ENCODE measurements around the gene FETUB. TPM values are rescaled to one million over a fixed set of nuclear protein-coding genes. Genes with fewer than 3 reads are reported as not detected.
"Not testable (repeated sequence)": the region's sequence is repeated elsewhere in the genome, so short reads cannot be mapped to it uniquely, and the experiment has no call there.

Gene FETUB
- total RNA-seq, 2 experiments from 2014 or later = not detected

DNA sequence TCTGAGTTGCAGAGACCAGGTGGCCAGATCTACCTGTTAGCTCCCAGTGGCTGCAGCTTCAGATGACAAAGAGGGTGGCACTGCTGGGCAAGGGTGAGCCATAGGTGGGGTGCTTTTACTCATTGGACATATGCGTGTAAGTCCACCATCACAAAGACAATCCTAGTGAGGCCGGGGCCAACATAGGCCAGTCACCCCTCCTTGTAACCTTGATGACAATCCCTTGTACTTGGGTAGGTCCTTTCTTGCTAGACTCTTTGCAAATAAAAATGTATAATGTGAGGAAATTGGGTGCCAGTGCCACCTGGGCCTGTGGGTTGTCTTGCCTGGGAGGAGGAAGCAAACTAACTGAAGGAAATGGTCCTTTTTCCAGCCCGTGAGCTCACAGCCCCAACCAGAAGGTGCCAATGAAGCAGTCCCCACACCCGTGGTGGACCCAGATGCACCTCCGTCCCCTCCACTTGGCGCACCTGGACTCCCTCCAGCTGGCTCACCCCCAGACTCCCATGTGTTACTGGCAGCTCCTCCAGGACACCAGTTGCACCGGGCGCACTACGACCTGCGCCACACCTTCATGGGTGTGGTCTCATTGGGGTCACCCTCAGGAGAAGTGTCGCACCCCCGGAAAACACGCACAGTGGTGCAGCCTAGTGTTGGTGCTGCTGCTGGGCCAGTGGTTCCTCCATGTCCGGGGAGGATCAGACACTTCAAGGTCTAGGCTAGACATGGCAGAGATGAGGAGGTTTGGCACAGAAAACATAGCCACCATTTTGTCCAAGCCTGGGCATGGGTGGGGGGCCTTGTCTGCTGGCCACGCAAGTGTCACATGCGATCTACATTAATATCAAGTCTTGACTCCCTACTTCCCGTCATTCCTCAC lies 19.7 kb upstream of the FETUB start:
- Mint-ChIP-seq H3K4me3 (no peak overlapping the region), H3K27me3 (peaks cover 24% of the 10 kb centered on the region), H3K36me3 (no peaks in the 10 kb centered on the region), H3K27ac (no peak overlapping the region), H3K9me3 (no peaks in the 10 kb centered on the region), H3K4me1 (peaks cover 13% of the 10 kb centered on the region)
- no peak for DNase-seq

DNA sequence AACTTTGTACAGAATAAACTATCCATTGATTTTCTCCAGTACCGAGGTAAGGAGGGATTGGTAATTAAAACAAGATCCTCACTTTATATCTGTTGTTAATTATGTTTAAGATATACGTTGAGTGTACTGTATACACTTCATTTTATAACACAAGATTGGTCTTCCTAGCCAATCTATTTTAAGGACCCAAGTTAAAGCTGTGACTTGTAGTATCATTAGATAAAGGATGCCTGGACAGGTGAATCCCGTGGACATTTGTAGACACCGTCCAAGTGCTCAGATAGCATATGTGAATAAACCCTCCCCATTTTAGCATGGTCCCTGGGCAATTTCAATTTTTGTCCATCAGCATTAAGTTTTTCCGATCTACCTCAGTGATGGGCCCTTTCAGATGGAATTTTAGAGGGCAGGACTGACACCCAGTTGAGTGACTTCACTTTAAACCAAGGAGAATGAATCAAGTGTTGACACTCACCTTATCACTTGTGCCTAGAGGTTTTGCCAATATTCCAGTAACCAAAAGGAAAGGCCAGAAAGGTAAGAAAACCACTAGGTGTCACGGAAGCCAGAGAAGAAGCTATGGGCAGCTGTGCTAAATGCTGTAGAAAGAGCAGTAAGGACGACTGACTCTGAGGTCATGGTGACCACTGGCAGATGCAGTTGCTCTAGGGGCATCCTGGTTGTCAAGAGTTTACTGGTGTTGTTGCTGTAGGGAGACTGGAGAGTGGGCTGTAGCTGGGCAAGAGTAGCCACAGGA lies 18.1 kb upstream of the FETUB start:
- no peaks in the 10 kb centered on the region for H3K36me3 Mint-ChIP-seq
- DNase-seq = no peak
- peaks cover 5% of the 10 kb centered on the region for H3K4me1 Mint-ChIP-seq
- H3K27me3 Mint-ChIP-seq = peaks cover 24% of the 10 kb centered on the region
- no peaks in the 10 kb centered on the region for H3K9me3 Mint-ChIP-seq
- H3K4me3 Mint-ChIP-seq = no peak overlapping the region
- H3K27ac Mint-ChIP-seq = no peak overlapping the region

DNA sequence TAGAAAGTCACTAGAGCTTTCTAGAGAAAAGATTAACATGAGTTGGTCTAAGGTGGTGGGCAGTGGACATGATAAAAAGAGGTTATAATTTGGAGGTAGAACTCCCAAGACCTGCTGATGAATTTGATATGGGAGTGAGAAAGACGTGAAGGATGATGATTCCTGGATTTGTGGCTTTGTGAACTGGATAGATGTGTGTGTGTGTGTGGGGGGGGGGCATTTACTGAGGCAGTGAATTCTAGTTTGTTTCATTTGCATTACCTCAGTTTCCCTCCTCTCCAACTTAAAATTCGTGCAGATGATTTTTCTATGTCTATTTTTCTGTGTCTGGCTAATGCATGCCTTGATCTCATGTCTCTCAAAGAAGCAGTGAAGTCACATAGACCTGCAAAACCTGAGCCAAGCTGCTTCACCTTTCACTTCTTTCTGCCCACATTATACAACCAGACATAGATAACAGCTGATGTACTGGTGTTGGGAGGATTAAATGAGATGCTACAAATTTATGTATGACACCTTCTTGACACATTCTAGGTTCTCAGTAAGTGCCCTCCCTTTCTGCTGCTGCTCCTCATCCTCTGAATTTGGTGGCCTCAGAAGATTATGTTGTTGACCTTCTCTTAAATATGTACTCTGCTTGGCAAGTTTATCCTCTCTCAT lies 17.4 kb upstream of the FETUB start:
- Mint-ChIP-seq H3K4me1 (no peaks in the 10 kb centered on the region), H3K27me3 (peaks cover 16% of the 10 kb centered on the region), H3K9me3 (no peaks in the 10 kb centered on the region), H3K27ac (no peak overlapping the region), H3K4me3 (no peak overlapping the region), H3K36me3 (no peaks in the 10 kb centered on the region)
- no peak for DNase-seq

DNA sequence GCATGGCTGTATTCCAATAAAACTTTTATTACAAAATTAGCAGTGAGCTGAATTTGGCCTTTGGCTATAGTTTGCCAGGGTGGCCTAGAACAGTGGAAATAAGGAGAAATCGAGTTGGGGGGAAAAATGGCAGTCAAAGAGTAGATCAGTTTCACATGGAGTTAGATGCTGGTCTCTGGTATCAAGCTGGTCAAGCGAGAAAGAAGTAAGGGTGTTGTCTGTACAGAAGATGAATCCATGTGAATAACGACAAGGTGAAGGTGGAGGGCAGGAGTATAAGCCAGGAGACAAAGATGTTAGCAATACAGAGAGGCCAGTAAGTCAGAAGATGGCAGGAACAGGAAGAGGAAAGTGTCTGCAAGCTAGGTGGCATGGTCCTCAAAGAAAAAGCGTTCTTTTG lies 15.6 kb upstream of the FETUB start:
- DNase-seq = no peak
- Mint-ChIP-seq H3K4me3 (no peak overlapping the region), H3K27me3 (peaks cover 5% of the 10 kb centered on the region), H3K27ac (no peak overlapping the region), H3K4me1 (no peaks in the 10 kb centered on the region), H3K9me3 (no peaks in the 10 kb centered on the region), H3K36me3 (no peaks in the 10 kb centered on the region)

DNA sequence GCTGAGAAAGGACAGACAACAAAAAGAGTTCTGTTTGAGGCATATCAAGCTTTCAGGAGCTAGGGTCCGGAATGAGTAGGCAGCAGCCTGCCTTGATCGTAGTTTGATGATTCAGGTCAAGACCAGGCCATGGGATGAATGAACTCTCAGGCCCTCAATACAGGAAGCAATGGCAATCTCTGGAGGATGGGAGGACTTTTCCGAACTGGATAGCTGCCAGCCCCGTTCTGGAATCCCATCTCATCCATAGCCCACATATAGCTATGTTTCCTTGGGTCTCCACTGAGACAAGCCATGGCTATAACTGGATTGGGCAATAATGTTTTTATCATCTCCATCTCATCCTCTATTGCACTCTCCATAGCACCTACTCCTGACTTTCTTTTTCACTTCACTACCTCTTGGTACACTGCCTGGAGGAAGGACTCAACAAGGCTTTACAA lies 14.6 kb upstream of the FETUB start:
- Mint-ChIP-seq H3K9me3 (no peaks in the 10 kb centered on the region), H3K4me3 (no peak overlapping the region), H3K27me3 (peaks cover 9% of the 10 kb centered on the region), H3K36me3 (no peaks in the 10 kb centered on the region), H3K4me1 (no peaks in the 10 kb centered on the region), H3K27ac (no peak overlapping the region)
- DNase-seq = no peak

DNA sequence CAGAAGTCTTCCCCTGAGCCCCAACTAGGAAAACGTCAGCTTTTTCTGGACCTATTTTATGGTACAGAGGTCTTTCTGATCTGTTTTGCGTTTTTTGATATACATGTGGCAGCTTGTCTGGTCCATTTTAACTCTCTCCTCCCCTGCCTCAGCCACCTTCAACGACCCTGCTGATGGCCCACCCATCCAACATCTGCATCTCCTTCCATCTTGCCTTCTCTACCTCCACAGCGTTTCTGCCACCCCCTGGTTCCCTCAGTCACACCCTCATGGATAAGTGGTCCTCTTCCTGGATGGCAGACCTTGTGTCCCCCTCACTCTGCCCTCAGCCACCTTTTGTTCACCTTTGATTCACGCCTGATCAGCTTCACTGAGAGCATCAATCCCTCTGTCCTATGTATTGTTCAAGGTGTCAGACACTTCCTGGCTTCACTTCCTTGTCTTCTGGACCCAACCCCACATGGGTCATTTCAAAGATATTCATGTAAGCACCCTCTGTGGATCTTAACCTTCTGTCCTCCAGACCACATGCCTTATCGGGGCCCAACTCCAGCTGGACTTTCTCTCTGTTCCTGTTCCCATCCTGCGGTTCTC lies 13.8 kb upstream of the FETUB start:
- Mint-ChIP-seq H3K36me3 (no peaks in the 10 kb centered on the region), H3K27me3 (peaks cover 15% of the 10 kb centered on the region), H3K4me1 (no peaks in the 10 kb centered on the region), H3K4me3 (no peak overlapping the region), H3K27ac (no peak overlapping the region), H3K9me3 (no peaks in the 10 kb centered on the region)
- no peak for DNase-seq

DNA sequence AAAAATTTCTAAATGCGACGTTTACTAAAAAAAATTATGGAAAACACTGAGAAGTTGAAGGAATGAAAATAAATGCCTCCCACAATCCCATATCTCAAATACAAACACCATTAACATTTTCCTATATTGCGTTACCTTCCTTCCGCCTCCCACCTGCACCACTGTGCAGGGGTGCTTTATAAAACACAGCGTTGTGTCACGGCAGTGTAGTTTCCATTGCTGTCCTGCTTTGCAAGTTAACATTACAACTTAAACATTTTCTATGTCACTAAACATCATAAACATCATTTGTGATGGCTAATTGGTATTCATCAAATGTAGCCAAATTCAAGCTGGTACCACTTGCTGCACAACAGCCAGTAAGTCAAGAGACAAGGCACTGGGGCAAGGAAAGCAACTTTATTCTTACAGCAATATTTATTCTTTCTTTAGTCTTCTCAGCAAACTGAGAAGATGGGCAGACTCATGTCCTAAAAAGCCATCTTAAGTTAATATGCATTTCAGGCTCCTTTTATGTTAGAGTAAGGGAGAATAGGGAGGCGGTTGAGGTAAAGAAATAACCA lies 12.3 kb upstream of the FETUB start:
- Mint-ChIP-seq H3K4me1 (no peaks in the 10 kb centered on the region), H3K9me3 (no peaks in the 10 kb centered on the region), H3K4me3 (no peak overlapping the region), H3K27me3 (peaks cover 10% of the 10 kb centered on the region), H3K27ac (no peak overlapping the region), H3K36me3 (no peaks in the 10 kb centered on the region)
- no peak for DNase-seq

DNA sequence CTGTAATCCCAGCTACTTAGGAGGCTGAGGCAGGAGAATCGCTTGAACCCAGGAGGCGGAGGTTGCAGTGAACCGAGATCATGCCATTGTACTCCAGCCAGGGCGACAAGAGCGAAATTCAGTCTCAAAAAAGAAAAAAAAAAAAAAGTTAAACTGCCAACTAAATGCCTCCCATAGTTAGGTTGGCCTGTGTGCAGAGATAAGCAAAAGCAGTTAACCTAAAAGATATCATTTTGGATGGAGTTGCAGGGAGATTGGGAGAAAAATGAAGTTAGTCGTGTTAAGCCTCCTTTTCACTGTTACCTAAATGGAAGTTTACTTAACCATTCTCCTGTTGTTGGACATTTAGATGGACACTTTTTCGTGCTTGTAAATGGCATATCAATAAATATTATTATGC lies 11.4 kb upstream of the FETUB start:
- no peak overlapping the region for H3K4me3 Mint-ChIP-seq
- H3K9me3 Mint-ChIP-seq = no peaks in the 10 kb centered on the region
- H3K27me3 Mint-ChIP-seq = peaks cover 10% of the 10 kb centered on the region
- DNase-seq = no peak
- H3K36me3 Mint-ChIP-seq = no peaks in the 10 kb centered on the region
- H3K27ac Mint-ChIP-seq = no peak overlapping the region
- H3K4me1 Mint-ChIP-seq = no peaks in the 10 kb centered on the region

DNA sequence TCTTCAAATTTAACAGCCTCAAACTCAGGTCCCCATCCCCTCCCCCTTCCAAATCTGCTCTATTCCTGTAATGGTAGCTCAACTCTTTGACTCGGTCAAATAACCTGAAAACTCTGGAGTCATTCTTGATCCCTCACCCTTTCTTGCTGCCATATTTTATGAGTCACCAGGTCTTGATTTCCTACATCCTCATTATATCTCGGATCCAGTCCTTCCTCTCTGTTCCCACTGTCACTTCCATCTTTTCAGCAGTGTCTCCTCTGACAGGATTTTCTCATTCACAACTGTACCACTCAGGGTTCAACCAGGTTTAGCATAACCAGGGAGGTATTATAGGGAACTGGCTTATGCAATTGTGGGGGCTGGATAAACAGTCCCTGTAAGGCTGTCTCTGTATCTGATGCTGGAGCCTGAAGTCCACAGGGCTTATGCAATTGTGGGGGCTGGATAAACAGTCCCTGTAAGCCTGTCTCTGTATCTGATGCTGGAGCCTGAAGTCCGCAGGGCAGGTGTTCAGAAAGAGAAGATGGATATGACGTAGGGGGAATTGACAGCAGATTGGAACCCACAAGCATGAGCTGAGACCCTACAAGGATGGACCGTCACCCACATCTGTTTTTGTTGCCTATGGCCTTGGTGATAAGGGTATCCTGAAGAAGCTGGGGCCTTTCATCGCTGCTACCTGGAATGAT lies 9.1 kb upstream of the FETUB start:
- Mint-ChIP-seq H3K4me3 (no peak overlapping the region), H3K36me3 (no peaks in the 10 kb centered on the region), H3K27me3 (peaks cover 10% of the 10 kb centered on the region), H3K9me3 (no peaks in the 10 kb centered on the region), H3K4me1 (no peaks in the 10 kb centered on the region), H3K27ac (no peak overlapping the region)
- DNase-seq = no peak

DNA sequence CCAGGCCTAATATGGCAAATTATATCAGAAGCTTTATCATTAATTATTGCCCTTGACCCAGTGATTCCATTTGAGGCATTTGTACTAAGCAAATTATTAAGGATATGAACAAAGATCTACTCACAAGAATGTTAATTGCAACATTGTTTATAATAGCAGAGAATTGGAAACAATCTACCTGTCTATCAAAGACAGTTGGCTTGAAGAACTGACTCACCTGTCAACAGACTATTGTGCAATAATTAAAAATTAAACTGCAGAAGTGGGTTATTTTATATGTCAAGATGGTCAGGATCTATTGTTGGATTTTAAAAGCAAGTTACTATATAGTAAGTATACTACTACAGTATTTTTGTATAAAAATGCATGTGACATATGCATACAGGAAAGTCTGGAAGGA lies 6.7 kb upstream of the FETUB start:
- H3K36me3 Mint-ChIP-seq = no peaks in the 10 kb centered on the region
- H3K4me1 Mint-ChIP-seq = no peaks in the 10 kb centered on the region
- no peak overlapping the region for H3K4me3 Mint-ChIP-seq
- H3K27me3 Mint-ChIP-seq = peaks cover 10% of the 10 kb centered on the region
- H3K9me3 Mint-ChIP-seq = no peaks in the 10 kb centered on the region
- no peak for DNase-seq
- H3K27ac Mint-ChIP-seq = no peak overlapping the region

DNA sequence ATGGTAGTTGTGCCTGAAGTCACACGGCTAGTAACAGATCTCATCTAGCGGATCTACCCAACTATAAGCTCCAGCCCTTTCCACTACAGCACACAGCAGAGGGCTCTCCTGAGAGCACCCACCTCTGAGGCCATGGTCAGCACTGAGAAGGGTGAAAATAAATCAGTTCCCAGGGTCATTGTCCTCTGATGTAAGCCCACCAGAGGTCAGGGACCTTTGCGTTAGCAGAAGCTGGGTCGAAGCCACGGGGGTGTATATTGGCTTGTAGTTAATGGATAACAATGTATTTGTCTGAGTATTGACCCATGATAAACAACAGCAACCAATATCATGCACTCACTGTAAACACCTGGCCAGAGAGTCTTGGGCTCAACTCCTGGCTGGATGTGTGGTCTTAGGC lies 6.0 kb upstream of the FETUB start:
- peaks cover 10% of the 10 kb centered on the region for H3K27me3 Mint-ChIP-seq
- not testable (repeated sequence) for H3K4me3 Mint-ChIP-seq, DNase-seq, H3K36me3 Mint-ChIP-seq, H3K9me3 Mint-ChIP-seq, H3K27ac Mint-ChIP-seq, H3K4me1 Mint-ChIP-seq

DNA sequence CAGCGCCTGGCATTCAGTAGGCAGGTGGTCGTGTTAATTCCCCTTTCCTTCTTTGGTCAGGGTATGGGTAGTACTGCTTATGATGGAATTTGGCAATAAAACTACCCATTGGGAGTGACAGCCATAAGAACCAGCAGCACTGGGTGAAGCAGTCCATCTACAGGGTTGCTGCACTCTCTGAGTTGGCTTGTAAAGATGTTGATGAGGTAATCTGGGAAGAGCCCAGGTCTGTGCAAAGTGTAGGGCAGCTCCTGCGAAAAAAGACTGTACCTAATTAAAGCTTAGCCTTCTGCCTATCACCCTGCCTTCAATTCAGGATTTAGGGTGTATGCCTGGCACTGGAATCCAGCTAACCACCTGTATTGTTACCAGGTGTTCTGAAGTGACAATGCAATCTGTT lies 4.7 kb upstream of the FETUB start:
- Mint-ChIP-seq H3K36me3 (no peaks in the 10 kb centered on the region), H3K27ac (no peak overlapping the region), H3K27me3 (peaks cover 6% of the 10 kb centered on the region), H3K9me3 (no peaks in the 10 kb centered on the region), H3K4me3 (no peak overlapping the region), H3K4me1 (no peaks in the 10 kb centered on the region)
- no peak for DNase-seq

DNA sequence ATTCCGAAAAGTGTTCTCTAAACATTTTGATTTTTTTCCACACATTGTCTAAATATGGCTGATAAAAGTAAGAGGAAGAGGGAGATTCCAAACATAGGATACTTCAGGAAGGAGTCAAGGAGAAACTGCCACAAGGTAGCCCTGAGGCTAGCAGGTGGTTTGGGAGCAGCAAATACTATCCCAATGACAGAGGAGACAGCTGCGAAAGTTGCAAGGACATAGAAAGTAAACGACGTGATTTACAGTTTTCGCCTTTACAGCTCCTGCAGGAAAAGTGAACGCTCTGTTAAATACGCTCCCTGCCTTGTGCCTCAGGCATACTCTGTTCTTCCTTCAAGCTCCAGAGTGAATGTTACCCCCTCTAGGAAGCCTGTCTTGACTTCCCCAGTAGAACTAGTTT lies 3.7 kb upstream of the FETUB start:
- no peak for DNase-seq
- no peaks in the 10 kb centered on the region for H3K9me3 Mint-ChIP-seq
- H3K27ac Mint-ChIP-seq = no peak overlapping the region
- H3K4me1 Mint-ChIP-seq = no peaks in the 10 kb centered on the region
- no peak overlapping the region for H3K4me3 Mint-ChIP-seq
- no peaks in the 10 kb centered on the region for H3K36me3 Mint-ChIP-seq
- no peaks in the 10 kb centered on the region for H3K27me3 Mint-ChIP-seq

DNA sequence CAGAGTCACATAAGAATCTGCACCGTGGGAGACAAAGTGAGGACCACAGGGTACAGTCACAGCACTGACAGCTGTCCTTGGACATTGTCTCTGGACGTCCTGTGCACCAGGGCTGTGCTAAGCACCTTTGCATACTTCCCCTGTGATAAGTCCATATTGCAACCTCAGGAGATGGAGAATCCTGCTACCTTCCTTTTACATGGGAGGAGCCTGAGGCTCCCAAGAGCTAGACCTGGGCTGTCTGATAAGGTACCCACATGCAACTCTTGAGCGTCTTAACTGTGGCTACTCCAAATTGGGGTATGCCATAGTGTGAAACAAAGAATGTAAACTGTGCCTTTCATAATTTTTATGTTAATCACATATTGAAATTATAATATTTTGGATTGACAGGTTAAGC lies 2.5 kb upstream of the FETUB start:
- no peak for DNase-seq
- Mint-ChIP-seq H3K36me3 (no peaks in the 10 kb centered on the region), H3K4me3 (no peak overlapping the region), H3K27ac (no peak overlapping the region), H3K9me3 (no peaks in the 10 kb centered on the region), H3K27me3 (no peaks in the 10 kb centered on the region), H3K4me1 (peaks cover 5% of the 10 kb centered on the region)
